Activated T-helper 1 cell treated with anti-CD3 and anti-CD28 coated beads, Interleukin-2, amount 50 U/mL, for 16 hours (primary cell): ENCODE measurements around the gene ITIH3.

Source experiments
- DNase-seq, 2 donors: peaks; one replicate each; pipeline ENCODE4 v3.0.0-alpha.2; 2020; ENCODE audit warnings: low read depth in 1 of 2, low spot score in 1 of 2

Gene ITIH3

GRCh38 chr3:52824037-52824436 lies 29.4 kb downstream of the ITIH3 start:
- no peak for DNase-seq

GRCh38 chr3:52827441-52827840 lies 32.8 kb downstream of the ITIH3 start:
- DNase-seq: no peak

- DNase-seq: no peak
These were observed 33.3 kb downstream of the ITIH3 start for GRCh38 chr3:52827866-52828376.

GRCh38 chr3:52829482-52829881 lies 34.9 kb downstream of the ITIH3 start:
- DNase-seq: no peak

GRCh38 chr3:52829906-52830463 lies 35.4 kb downstream of the ITIH3 start:
- no peak for DNase-seq

GRCh38 chr3:52830535-52831258 lies 36.1 kb downstream of the ITIH3 start, which contains the start of gene ITIH4:
Gene ITIH4 (minus strand): TSS chr3:52830672. CDS start chr3:52830642, 30 bp downstream.
- no peak for DNase-seq

- no peak for DNase-seq
These were observed 37.1 kb downstream of the ITIH3 start for GRCh38 chr3:52831500-52832301.

- no peak for DNase-seq
These were observed 38.6 kb downstream of the ITIH3 start for GRCh38 chr3:52833202-52833601.

- no peak for DNase-seq
These were observed 40.4 kb downstream of the ITIH3 start, which contains the start of gene MUSTN1 for GRCh38 chr3:52834871-52835501. Gene MUSTN1 (minus strand): TSS chr3:52835019. CDS start chr3:52834948, 71 bp downstream.

GRCh38 chr3:52835766-52836470 lies 41.3 kb downstream of the ITIH3 start:
- DNase-seq: no peak

- DNase-seq: no peak
These were observed 41.9 kb downstream of the ITIH3 start for GRCh38 chr3:52836471-52836845.

GRCh38 chr3:52836986-52837385 lies 42.4 kb downstream of the ITIH3 start:
- DNase-seq: no peak

GRCh38 chr3:52838561-52839267 lies 44.1 kb downstream of the ITIH3 start:
- DNase-seq: no peak

- DNase-seq: no peak
These were observed 44.6 kb downstream of the ITIH3 start for GRCh38 chr3:52839268-52839575.

- DNase-seq: no peak
These were observed 45.4 kb downstream of the ITIH3 start for GRCh38 chr3:52839892-52840545.

GRCh38 chr3:52841211-52841980 lies 46.8 kb downstream of the ITIH3 start:
- DNase-seq: no peak

- no peak for DNase-seq
These were observed 47.4 kb downstream of the ITIH3 start for GRCh38 chr3:52841981-52842340.

- DNase-seq: no peak
These were observed 47.8 kb downstream of the ITIH3 start for GRCh38 chr3:52842424-52842823.
